Non-pigmented ciliary epithelial cell (primary cell): Measurements from ENCODE around the gene PHF1.
"Not testable (repeated sequence)": the region's sequence is repeated elsewhere in the genome, so short reads cannot be mapped to it uniquely, and the experiment has no call there.

ENCODE experiments used
- DNase-seq: peaks from one replicate; pipeline ENCODE4 v3.0.0-alpha.2; 2010; ENCODE audit warnings: low read depth

The PHF1 gene

GRCh38 chr6:33391922-33392594 is 18.8 kb upstream of the PHF1 start:
- no peak for DNase-seq

- no peak for DNase-seq
Observed at GRCh38 chr6:33392595-33392948, 18.2 kb upstream of the PHF1 start.

- no peak for DNase-seq
Observed at GRCh38 chr6:33392979-33393378, 17.8 kb upstream of the PHF1 start.

- no peak for DNase-seq
Observed at GRCh38 chr6:33397541-33397940, 13.3 kb upstream of the PHF1 start.

GRCh38 chr6:33398601-33399000 is 12.2 kb upstream of the PHF1 start:
- DNase-seq, result not testable (repeated sequence)

DNA sequence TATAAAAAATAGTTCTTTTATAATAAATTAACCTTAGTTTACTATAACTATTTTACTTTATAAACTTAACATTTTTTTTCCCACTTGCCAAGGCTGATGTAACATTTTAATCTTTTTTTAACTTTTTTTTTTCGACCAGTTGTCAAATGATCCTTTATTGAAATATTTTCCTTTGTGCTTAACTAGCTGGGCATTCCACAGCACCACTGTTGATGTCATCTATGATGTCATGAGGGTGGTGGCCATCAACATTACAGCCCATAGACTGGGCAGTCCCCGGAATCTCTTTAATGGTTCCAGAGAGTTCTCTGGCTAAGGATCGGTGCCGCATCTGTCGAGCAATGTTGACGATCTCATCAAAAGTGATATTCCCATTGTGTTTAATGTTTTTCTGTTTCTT is 10.9 kb upstream of the PHF1 start:
- not testable (repeated sequence) for DNase-seq

GRCh38 chr6:33404884-33405283 is 5.9 kb upstream of the PHF1 start:
- no peak for DNase-seq

DNA sequence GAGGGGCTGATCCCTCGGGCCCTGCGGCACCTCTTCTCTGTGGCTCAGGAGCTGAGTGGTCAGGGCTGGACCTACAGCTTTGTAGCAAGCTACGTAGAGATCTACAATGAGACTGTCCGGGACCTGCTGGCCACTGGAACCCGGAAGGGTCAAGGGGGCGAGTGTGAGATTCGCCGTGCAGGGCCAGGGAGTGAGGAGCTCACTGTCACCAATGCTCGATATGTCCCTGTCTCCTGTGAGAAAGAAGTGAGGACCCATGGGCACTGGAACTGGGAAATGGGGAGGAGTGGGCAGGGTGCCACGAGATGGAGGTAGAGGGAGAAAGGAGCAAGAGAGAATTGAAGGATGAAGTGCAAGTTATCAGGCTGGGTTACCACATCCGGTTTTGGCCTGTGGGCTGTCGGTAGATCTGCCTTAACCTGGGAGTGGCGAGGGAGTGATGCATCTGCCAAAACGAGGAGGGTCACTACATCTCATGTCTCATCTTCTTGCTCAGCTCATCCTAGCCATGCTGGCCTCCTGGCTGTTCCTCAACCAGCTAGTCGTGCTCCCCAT is 5.4 kb upstream of the PHF1 start:
- DNase-seq, result no peak

- DNase-seq, result no peak
Observed at GRCh38 chr6:33406126-33406525, 4.7 kb upstream of the PHF1 start.

GRCh38 chr6:33407132-33407718 is 3.6 kb upstream of the PHF1 start:
- no peak for DNase-seq

DNA sequence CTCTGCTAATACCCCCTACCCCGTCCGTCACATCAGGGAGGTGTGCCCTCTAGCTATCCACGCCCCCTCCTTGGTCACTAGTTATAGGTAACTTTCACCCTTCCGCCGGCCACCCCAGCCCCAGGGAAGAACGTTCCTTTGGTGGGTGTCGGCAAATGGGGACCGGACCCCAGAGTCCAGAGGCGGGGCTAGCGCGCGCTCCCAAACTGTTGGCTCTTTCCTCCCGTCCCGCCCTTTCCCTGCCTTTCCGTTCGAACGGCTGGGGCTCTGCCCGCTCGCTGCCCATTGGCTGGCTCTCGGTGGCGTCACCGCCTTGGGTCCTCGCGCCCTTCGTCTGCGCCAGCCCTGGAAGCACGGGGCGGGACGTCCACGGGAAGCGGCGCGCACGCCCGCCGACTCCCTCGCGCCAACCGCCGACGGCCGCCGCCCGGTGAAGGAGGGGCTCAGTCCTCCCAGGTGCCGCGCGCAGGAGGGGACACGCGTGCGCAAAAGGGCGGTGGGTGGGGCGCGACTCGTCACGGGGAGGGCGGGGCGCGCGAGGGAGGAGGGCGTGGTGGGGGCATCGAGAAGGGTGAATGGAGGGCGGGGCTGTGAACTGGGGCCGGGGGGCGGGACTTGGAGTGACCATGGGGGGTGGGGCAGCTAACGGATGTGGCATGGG is 634 bp upstream of the PHF1 start:
- DNase-seq, result peak; percentile 77

DNA sequence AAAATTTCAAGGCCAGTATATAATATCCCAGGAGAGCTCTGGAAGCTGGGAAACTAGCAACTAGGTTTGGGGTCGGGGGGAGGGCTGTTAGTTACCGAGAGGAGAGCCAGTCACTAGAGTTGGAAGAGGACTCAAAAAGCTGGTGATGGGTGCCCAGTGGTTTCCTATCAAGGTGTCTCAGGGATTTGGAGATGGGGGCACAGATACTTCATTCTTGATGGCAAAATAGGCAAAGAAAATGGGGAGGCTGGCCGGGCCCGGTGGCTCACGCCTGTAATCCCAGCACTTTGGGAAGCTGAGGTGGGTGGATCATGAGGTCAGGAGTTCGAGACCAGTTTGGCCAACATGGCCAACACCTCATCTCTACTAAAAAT is 805 bp downstream of the PHF1 start:
- DNase-seq, result no peak

DNA sequence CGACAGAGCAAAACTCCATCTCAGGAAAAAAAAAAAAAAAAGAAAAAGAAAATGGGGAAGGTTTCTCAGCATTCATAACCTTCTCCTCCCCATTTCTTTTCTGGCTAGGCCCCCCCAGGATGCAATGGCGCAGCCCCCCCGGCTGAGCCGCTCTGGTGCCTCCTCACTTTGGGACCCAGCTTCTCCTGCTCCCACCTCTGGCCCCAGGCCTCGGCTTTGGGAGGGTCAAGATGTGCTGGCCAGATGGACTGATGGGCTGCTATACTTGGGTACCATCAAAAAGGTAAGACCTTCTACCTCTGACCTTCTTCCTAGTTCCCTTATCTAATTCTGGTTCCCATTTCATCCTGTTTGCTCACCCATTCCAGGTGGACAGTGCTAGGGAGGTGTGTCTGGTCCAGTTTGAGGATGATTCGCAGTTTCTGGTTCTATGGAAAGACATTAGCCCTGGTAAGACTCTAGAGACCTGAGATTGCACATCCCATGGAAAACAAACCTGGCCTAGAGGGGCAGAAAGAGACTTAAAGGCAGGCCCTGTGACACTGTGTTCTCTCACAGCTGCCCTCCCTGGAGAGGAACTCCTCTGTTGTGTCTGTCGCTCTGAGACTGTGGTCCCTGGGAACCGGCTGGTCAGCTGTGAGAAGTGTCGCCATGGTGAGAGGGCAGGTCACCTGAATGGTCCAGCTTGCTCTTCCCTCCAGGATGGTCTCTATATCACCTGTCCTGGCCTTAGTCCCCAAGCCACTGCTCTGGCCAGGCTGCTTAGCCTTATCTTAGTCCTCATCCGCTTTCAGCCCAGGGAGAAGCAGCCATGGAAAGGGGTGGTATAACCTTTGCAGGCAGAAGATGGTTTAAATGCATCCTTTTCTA is 1.6 kb downstream of the PHF1 start:
- no peak for DNase-seq

- DNase-seq, result no peak
Observed at GRCh38 chr6:33413241-33414120, 2.7 kb downstream of the PHF1 start.

DNA sequence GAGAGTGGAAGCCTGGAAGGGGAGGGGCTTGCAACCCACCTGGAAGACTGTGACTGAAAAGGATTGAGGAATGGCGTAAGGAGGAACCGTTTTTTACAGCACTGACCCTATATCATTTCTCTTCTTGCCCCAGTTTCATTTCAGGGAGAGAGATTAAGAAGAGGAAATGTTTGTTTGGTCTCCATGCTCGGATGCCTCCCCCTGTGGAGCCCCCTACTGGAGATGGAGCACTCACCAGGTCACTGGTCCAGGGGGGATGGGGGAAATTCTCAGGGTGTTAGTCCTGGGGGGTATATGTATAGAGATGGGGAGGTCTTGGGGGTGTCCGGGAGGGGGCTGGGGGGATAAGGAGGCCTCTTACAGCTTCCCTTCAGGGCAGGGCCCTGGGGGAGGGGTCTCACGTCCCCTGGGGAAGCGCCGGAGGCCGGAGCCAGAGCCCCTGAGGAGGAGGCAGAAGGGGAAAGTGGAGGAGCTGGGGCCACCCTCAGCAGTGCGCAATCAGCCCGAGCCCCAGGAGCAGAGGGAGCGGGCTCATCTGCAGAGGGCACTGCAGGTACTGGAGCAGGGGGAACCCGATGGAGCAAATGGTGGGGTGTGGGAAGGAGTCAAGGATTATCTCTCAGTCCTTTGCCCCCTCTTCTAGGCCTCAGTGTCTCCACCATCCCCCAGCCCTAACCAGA is 3.9 kb downstream of the PHF1 start:
- no peak for DNase-seq

- no peak for DNase-seq
Observed at GRCh38 chr6:33415831-33416230, 5.0 kb downstream of the PHF1 start.

DNA sequence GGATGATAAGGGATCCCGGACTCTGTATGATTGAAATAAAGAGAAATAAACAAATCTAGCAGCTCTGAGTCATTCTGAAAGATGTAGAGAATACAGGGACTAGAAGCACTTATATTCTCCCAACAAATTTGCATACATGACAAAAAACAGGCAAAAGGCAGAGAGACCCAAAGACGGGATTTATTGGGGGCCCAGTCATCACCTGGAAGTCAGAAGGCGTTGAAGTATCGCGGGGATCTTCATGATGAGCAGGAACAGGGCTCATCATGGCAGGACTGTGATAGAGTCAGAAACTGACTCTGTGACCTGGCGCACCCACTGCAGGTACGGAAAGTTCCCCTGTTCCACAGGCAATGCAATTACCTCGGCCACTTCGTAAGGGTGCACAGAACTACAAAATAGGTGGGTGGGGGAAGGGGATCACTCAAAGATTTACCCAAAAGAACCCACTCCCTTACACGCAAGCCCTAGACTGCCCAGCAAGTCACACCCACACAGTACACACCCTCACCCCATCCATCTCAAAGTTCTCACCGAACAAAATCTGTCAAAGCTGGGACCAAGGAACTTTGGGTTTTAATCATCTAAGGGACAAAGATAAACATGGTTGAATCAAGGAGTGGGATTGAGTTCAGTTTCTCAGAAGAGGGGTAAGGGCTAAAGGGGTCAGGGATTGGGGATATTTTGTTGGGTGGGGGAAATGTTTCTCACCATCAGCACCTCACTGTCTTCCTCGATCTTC is 5.7 kb downstream of the PHF1 start:
- no peak for DNase-seq

- DNase-seq, result peak; percentile 67
Observed at GRCh38 chr6:33417128-33417902, 6.5 kb downstream of the PHF1 start.
